OCI-LY3 (cell line): ENCODE results near the gene OTUD7B.
"Not testable (repeated sequence)": the region's sequence is repeated elsewhere in the genome, so short reads cannot be mapped to it uniquely, and the experiment has no call there.

Source experiments
- H2AFZ ChIP-seq: fragments of 200-600, 300-600 bp; shearing (Covaris generic); 2 replicates; pipeline ENCODE4 v1.6.0; 2014; ENCODE audit warnings: antibody characterized with exemption, low read depth, low read length
- H3K27ac ChIP-seq: fragments of 200-600, 300-600 bp; sonication (generic); 2 replicates; pipeline ENCODE4 v1.5.1; 2014; ENCODE audit warnings: mild to moderate bottlenecking, low read length, moderate library complexity, mixed read lengths
- H3K27me3 ChIP-seq: fragments of 200-600, 300-600 bp; sonication (generic); 2 replicates; pipeline ENCODE4 v1.6.1; 2014; ENCODE audit warnings: low read depth, low read length, mixed read lengths
- H3K36me3 ChIP-seq: fragments of 200-600, 300-600 bp; sonication (generic); replicated peaks from 2 replicates; pipeline ENCODE3; 2014; ENCODE audit warnings: low read depth, low read length, mixed read lengths
- H3K4me1 ChIP-seq: fragments of 300-600, 200-600 bp; sonication (generic); 2 replicates; pipeline ENCODE4 v1.6.1; 2014; ENCODE audit warnings: low read length, mixed read lengths
- H3K4me2 ChIP-seq: fragments of 200-600, 300-600 bp; sonication (generic); 2 replicates; pipeline ENCODE4 v1.6.1; 2014; ENCODE audit warnings: low read length, mixed read lengths
- H3K4me3 ChIP-seq: fragments of 300-600, 200-600 bp; sonication (generic); 2 replicates; pipeline ENCODE4 v1.5.1; 2014; ENCODE audit warnings: antibody characterized with exemption, mild to moderate bottlenecking, low read length, moderate library complexity
- H3K79me2 ChIP-seq: fragments of 300-600, 200-600 bp; shearing (Covaris generic); 2 replicates; pipeline ENCODE4 v1.6.1; 2014; ENCODE audit warnings: mild to moderate bottlenecking, low read length, mixed read lengths
- H3K9ac ChIP-seq: fragments of 300-600, 200-600 bp; shearing (Covaris generic); 2 replicates; pipeline ENCODE4 v1.6.0; 2014; ENCODE audit warnings: mild to moderate bottlenecking, low read length, moderate library complexity
- H3K9me3 ChIP-seq: fragments of 200-600, 300-600 bp; shearing (Covaris generic); 2 replicates; pipeline ENCODE4 v1.6.1; 2014; ENCODE audit warnings: low read length, mixed read lengths; ENCODE audit not compliant: insufficient read depth
- H4K20me1 ChIP-seq: fragments of 200-600, 300-600 bp; sonication (generic); 2 replicates; pipeline ENCODE4 v1.6.1; 2016; ENCODE audit warnings: low read length, mixed read lengths; ENCODE audit not compliant: insufficient read depth
- EZH2phosphoT487 ChIP-seq: fragments of 200-600 bp; shearing (Covaris generic); IDR thresholded peaks from 2 replicates; pipeline ENCODE4 v1.6.1; 2018; ENCODE audit warnings: antibody characterized with exemption, mixed run types, low read depth
- TF ChIP-seq, protein P1 (sequence below): fragments of 200-600, 300-600 bp; sonication (generic); IDR thresholded peaks from 2 replicates; pipeline ENCODE4 v1.5.1; 2014; ENCODE audit warnings: antibody characterized with exemption, low read length, low read depth

Gene OTUD7B

DNA sequence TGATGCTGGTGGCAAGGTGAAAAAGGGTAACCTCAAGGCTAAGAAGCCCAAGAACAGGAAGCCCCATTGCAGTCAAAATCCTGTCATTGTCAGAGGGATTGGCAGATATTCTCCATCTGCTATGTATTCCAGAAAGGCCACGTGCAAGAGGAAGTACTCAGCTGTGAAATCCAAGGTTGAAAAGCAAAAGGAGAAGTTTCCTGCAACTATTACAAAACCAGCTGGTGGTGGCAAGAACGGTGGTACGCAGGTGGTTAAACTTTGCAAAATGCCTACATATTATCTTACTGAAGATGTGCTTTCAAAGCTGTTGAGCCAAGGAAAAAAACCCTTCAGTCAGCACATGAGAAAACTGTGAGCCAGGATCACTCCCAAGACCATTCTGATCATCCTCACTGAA is 43.4 kb upstream of the OTUD7B start:
- Histone ChIP-seq H4K20me1 (no peaks in the 10 kb centered on the region), H3K27me3 (no peaks in the 10 kb centered on the region), H3K27ac (no peak overlapping the region), H3K9me3 (no peaks in the 10 kb centered on the region), H3K79me2 (no peaks in the 10 kb centered on the region), H3K4me3 (no peak overlapping the region), H2AFZ (no peak overlapping the region), H3K4me2 (no peak overlapping the region), H3K4me1 (peaks cover 10% of the 10 kb centered on the region), H3K36me3 (no peaks in the 10 kb centered on the region), H3K9ac (no peak overlapping the region)
- no peak for TF ChIP-seq EZH2phosphoT487
- TF ChIP-seq, protein P1, sequence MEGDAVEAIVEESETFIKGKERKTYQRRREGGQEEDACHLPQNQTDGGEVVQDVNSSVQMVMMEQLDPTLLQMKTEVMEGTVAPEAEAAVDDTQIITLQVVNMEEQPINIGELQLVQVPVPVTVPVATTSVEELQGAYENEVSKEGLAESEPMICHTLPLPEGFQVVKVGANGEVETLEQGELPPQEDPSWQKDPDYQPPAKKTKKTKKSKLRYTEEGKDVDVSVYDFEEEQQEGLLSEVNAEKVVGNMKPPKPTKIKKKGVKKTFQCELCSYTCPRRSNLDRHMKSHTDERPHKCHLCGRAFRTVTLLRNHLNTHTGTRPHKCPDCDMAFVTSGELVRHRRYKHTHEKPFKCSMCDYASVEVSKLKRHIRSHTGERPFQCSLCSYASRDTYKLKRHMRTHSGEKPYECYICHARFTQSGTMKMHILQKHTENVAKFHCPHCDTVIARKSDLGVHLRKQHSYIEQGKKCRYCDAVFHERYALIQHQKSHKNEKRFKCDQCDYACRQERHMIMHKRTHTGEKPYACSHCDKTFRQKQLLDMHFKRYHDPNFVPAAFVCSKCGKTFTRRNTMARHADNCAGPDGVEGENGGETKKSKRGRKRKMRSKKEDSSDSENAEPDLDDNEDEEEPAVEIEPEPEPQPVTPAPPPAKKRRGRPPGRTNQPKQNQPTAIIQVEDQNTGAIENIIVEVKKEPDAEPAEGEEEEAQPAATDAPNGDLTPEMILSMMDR: no peak

DNA sequence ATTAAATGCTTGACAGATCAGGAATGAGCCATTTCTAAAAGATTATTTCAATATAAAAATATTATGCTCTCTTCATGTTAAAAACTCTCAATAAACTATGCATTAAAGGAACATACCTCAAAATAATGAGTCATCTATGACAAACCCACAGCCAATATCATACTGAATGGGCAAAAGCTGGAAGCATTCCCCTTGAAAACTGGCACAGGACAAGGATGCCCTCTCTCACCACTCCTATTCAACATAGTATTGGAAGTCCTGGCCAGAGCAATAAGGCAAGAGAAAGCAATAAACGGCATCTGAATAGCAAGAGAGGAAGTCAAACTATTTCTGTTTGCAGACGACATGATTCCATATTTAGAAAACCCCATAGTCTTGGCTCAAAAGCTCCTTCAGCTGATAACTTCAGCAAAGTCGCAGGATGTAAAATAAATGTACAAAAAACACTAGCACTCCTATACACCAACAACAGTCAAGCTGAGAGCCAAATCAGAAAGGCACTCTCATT is 41.4 kb upstream of the OTUD7B start:
- H4K20me1 ChIP-seq, H3K79me2 ChIP-seq, H3K9ac ChIP-seq, H3K9me3 ChIP-seq, H2AFZ ChIP-seq, H3K4me2 ChIP-seq, H3K27ac ChIP-seq, H3K27me3 ChIP-seq, H3K4me3 ChIP-seq, H3K36me3 ChIP-seq: not testable (repeated sequence)
- H3K4me1 ChIP-seq: peaks cover 10% of the 10 kb centered on the region

DNA sequence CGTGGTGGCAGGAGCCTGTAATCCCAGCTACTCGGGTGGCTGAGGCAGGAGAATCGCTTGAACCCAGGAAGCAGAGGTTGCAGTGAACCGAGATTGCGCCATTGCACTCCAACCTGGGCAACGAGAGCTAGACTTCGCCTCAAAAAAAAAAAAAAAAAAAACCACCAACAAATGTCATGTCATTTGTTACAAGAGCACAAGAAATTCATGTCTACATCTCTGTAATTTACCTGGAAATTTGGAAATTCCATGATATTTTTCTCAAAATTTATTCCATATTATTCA is 40.5 kb upstream of the OTUD7B start:
- Histone ChIP-seq H3K79me2 (no peaks in the 10 kb centered on the region), H3K4me2 (no peak overlapping the region), H3K27me3 (no peaks in the 10 kb centered on the region), H3K4me1 (peaks cover 10% of the 10 kb centered on the region), H3K4me3 (no peak overlapping the region), H4K20me1 (no peaks in the 10 kb centered on the region), H3K27ac (no peak overlapping the region), H2AFZ (no peak overlapping the region), H3K36me3 (no peaks in the 10 kb centered on the region), H3K9ac (no peak overlapping the region), H3K9me3 (no peaks in the 10 kb centered on the region)
- TF ChIP-seq EZH2phosphoT487: no peak
- TF ChIP-seq, protein P1: no peak

DNA sequence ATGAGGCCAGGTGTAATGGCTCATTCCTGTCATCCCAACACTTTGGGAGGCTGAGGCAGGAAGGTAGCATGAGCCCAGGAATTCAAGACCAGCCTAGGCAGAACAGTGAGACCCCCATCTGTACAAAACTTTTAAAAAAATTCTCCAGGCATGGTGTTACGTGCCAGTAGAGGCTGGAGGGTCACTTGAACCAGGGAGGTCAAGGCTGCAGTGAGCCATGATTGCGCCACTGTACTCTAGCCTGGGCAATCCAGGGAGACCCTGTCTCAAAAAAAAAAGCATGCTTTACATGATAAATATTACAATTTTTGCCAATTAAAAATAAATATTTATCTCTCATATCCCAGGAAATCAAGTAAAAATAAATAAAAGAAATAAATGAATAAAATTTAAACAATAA is 39.4 kb upstream of the OTUD7B start:
- Histone ChIP-seq H3K27ac (no peak overlapping the region), H3K4me3 (no peak overlapping the region), H3K79me2 (no peaks in the 10 kb centered on the region), H3K36me3 (no peaks in the 10 kb centered on the region), H3K27me3 (no peaks in the 10 kb centered on the region), H4K20me1 (no peaks in the 10 kb centered on the region), H2AFZ (no peak overlapping the region), H3K4me2 (no peak overlapping the region), H3K9me3 (no peaks in the 10 kb centered on the region), H3K9ac (no peak overlapping the region), H3K4me1 (peaks cover 10% of the 10 kb centered on the region)
- TF ChIP-seq, protein P1: no peak

DNA sequence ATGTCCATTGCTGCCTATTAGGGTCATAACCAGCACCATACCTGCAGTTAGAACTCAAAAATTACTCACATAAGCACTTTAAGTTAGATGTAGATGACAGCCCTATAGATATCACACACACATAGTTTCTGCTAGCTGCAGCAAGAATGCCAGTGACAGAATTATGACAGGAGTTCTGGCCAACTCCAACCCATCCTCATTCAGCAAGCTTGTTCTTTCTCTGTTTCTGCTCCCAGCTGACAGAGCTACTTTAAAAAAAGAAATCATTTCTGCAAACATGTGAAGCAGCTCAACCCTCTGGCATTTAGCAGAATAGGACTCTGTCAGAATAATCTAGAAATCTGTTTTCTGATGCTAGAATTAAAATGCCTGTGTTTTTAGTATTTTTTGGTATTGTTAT is 23.8 kb upstream of the OTUD7B start:
- Histone ChIP-seq H3K4me1 (no peaks in the 10 kb centered on the region), H2AFZ (no peak overlapping the region), H4K20me1 (no peaks in the 10 kb centered on the region), H3K27ac (no peak overlapping the region), H3K36me3 (no peaks in the 10 kb centered on the region), H3K9me3 (no peaks in the 10 kb centered on the region), H3K4me2 (no peak overlapping the region), H3K9ac (no peak overlapping the region), H3K27me3 (0 out of 2 replicates have a peak, but pooled peaks cover 3% of the 10 kb centered on the region), H3K79me2 (no peaks in the 10 kb centered on the region), H3K4me3 (no peak overlapping the region)
- TF ChIP-seq EZH2phosphoT487: no peak
- TF ChIP-seq, protein P1: no peak
